HG03469 (cell line): Measurements from ENCODE around the gene NAALADL1.
"Not testable (repeated sequence)": the region's sequence is repeated elsewhere in the genome, so short reads cannot be mapped to it uniquely, and the experiment has no call there.

Source experiments
- ATAC-seq: cut with Tn5 transposase; IDR thresholded peaks from one replicate; pipeline ENCODE4 v1.9.1; 2021; ENCODE audit warnings: mild to moderate bottlenecking, moderate library complexity, moderate number of reproducible peaks; ENCODE audit not compliant: unreplicated experiment

NAALADL1 gene

GRCh38 chr11:65014726-65015227 lies 43.6 kb downstream of the NAALADL1 start:
- ATAC-seq: no peak

DNA sequence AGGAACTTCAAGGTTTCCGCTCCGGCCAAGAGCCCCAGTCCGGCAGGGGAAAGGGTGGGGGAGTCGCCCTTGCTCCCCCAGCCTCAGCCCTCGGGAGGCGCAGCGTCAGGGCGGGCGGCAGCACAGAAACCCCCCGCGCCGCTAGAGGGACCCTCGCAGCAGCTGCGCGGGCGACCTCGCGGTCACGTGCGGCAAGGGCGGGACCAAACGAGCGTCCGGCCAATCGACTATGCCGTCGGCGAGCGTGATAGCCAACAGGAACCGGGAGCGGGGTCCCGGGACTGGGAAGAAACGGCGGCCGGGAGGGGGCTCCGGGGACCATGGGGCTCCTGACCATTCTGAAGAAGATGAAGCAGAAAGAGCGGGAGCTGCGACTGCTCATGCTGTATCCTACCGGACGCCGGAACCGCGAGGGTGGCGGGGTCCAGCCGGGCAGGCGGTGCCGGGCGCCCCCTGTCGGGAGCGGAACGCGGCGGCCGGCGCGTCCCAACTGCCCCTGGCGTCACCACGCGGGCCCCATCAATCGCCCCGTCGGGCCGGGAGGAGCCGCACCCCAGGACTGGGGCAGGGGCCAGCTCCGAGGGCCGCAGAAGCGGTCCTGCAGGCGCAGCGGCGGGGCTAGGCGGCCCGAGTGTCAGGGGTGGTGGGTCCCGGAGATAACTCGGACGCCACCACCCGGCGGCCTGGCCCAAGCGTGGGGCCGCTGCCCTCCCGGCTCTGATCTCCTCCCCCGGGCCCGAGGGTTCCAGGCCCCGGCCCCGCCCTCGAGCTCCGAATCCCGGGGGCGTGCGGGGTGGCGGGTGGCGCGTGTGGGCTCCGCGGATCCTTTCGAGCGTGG lies 44.2 kb downstream of the NAALADL1 start, which contains the start of gene ARL2:
TSS of gene ARL2 (plus strand) at position 273 of the 838 bp plus-strand sequence. CDS start at position 321, 48 bp downstream.
- peak; percentile 49 for ATAC-seq

- peak; percentile 39 for ATAC-seq
Measured at GRCh38 chr11:65013130-65013887, 45.0 kb downstream of the NAALADL1 start.

DNA sequence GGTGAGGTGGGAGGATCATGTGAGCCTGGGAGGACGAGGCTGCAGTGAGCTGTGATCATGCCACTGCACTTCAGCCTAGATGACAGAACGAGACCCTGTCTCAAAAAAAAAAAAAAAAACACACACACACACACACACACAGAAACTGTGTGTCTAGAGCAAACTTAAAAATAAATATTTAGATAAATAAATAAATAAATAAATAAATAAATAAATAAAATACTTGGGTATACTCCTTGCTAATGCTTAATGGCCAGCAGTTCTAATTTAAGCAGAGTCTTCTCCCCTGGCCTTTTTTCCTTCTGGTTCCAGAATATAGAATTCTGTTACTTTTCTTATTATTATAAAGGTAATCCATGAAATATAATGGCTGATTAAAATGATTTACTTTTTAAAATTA lies 49.5 kb downstream of the NAALADL1 start:
- ATAC-seq: no peak

DNA sequence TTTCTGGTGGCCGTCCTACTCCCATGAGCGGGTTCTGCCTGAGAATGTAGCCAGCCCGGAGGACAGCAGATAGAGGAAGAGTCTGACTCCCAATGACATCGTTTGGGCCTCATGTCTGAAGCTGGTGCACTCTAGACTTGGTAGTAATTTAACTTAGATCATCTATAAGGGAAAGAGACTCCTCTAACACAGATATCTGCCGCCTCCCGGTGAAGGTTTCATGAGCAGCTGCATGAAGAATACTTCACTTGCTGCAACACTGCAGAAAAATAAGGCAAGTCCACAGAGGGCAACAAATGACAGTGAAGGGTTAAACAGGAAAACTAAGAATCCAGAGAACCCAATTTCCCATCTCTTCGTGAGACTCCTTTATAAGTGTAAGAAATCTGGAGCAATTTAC lies 50.3 kb downstream of the NAALADL1 start:
- ATAC-seq: no peak

DNA sequence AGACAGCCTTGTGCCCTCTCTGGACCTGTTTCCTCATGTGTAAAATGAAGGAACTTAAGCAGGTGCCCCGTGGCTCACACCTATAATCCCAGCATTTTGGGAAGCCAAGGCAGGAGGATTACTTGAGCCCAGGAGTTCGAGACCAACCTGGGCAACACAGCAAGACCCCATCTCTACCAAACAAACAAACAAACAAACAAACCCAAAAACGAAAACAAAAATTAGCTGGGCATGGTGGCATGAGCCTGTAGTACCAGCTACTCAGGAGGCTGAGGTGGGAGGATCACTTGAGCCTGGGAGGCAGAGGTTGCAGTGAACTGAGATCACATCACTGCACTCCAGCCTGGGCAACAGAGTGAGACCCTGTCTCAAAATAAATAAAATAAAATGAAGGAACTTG lies 54.4 kb downstream of the NAALADL1 start:
- not testable (repeated sequence) for ATAC-seq

DNA sequence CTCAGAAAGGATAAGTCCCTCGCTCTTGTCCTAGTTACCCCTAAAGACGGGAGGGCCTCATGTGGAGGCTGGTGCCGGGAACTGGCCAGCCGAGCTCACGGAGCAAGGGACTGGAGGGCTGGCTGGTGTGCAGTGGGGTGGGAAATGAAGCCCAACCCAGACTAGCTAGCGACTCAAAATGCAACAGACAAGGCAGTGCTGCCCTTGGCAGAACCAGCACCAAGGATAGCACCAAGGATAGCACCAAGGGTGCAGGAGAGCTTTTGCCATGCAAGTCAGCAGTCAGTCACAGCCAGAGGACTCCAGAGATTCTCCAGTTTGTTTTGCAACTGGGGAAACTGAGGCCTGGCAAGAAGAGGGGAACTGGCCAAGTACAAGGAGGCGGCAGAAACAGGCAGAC lies 55.1 kb downstream of the NAALADL1 start:
- ATAC-seq: no peak

GRCh38 chr11:65002706-65003105 lies 55.6 kb downstream of the NAALADL1 start:
- no peak for ATAC-seq

DNA sequence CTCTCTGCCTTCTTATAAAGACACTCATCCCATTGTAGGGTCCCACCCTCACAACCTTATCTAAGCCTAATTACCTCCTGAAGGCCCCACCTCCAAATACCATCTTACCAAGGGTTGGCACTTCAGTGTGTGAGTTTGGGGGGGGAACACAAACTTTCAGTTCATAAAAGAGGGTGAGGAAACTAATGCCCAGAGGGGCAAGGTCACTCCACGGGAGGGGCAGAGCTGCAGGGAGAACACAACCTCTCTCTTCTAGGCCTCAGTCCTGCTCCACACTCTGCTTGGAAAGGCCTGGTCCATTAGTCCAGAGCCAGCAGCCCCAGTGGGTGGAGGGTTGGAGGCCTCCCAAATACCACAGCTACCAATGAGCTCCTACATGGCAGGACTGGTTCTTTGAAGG lies 58.9 kb downstream of the NAALADL1 start:
- ATAC-seq: no peak

DNA sequence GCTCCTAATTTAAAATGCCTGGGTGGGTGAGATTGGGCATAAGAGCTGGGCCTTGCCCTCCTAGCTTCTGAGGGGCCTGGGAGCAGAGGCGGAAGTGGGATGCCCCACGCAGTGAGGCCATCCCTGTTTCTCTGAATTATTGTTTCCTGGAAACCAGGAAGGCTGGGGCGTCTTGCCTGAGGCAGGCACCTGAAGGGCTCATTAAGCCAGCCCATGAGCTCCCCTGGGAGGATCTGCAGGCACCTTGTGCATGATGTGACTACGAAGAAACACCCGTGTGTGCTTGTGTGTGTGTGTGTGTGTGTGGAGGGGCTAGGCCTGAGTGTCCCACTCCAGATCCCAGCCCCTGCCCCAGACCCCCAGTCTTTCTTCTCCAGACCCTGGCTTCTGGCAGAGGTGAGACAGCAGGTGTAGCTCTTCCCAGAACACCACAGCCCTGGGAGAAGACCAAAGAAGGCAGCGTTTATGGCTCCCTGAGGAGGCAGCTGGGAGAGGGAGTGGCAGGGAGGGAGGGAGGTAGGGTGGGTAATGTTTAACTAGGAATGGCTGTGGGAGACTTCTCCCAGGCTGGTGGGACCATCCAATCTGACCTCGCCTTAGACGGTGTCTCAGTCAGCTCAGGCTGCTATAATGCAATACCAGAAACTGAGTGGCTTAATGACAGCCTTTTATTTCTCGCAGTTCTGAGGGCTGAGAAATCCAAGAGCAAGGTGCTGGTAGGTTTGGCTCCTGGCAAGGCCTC lies 59.5 kb downstream of the NAALADL1 start:
- no peak for ATAC-seq

DNA sequence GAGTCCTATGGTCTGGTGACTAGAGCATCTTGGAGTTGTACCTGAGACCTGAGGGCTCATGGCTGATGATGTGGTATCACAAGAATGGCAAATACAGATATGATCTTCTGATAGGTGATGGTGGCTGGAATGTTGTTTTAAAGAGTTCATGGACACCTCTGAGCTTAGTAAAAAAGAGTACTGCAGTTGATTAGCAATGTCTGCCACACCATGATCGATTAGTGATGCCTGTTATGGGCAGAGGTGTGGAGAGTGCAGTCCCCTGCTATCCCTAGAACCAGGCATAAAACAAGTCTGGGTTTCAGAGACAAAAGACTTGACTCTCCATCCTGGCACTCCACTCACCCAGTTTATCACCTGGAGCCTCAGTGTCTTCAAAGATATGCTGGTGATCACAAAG lies 60.2 kb downstream of the NAALADL1 start:
- ATAC-seq: no peak

- no peak for ATAC-seq
Measured at GRCh38 chr11:64996710-64997380, 61.5 kb downstream of the NAALADL1 start, which contains the start of gene BATF2. BATF2 (minus strand) TSS chr11:64996971; CDS start chr11:64996914, 57 bp downstream.

- no peak for ATAC-seq
Measured at GRCh38 chr11:64996327-64996709, 62.0 kb downstream of the NAALADL1 start.
